ENCODE measurements around the gene LMNB1. TPM values are rescaled to one million over a fixed set of nuclear protein-coding genes. Genes with fewer than 3 reads are reported as not detected.

The LMNB1 gene
- total RNA-seq, 1 experiment from 2014 or later: 220 TPM

DNA sequence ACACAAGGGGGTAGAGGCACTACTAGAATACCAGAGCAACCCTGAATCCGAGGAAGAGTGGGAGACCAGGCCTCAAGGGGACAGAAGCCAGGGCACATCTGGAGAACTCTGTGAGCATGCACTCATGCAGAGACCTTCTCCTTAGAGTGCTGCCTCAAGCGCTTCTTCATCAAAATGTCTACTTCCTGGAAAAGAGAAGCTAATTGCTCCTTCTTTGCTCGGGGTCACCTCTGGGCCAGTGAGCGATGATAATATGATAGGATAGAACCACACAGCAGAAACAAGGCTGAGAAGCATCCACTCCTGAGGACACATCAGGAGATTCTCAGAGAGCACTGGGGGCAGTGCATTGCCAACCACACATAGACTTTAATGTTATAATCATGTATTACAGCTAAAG, 23.7 kb upstream of the LMNB1 start:
- ATAC-seq (no peak), DNase-seq (ENCODE audit: low spot score) (no peak)
- CTCF ChIA-PET: no interaction called here
- peaks cover 7% of the 10 kb centered on the region for H3K9me3 Mint-ChIP-seq
- H3K4me1 Mint-ChIP-seq: peaks cover 26% of the 10 kb centered on the region
- H3K4me3 Mint-ChIP-seq: no peak overlapping the region
- peaks cover 5% of the 10 kb centered on the region; the same call in 1 of the 2 replicates for H3K36me3 Mint-ChIP-seq
- POLR2A ChIA-PET: no interaction called here
- no peaks in the 10 kb centered on the region for H3K27me3 Mint-ChIP-seq (ENCODE audit: low read depth)
- no peak overlapping the region for H3K27ac Mint-ChIP-seq
- TF ChIP-seq NFYB (CRISPR knock-in tag; conservative IDR thresholded peaks at IDR 0.05; ENCODE audit: low read depth) (no peak), ZNF532 (CRISPR knock-in tag; IDR thresholded peaks at IDR 0.05; ENCODE audit: borderline replicate concordance) (no peak), TCF7 (CRISPR knock-in tag; IDR thresholded peaks at IDR 0.05; ENCODE audit: low read depth) (no peak), NR3C1 (CRISPR knock-in tag; conservative IDR thresholded peaks at IDR 0.05; ENCODE audit: low read depth) (no peak), CREB1 (CRISPR knock-in tag; IDR thresholded peaks at IDR 0.05) (no peak)

DNA sequence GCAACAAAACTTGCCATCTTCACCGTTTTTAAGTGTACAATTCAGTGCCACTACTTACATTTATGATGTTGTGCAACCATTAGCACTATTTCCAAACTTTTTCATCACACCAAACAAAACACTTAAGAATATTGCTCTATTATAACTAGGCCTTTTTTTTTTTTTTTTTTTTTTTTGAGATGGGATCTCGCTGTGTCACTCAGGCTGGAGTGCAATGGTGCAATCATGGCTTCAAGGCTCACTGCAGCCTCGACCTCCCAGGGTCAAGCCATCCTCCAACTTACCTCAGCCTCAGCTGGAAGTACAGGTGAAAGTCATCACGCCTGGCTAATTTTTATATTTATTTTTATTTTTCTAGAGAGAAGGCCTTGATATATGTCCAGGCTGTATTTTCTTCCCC, 22.3 kb upstream of the LMNB1 start:
- no peak overlapping the region for H3K27ac Mint-ChIP-seq
- TF ChIP-seq ELF4 (CRISPR knock-in tag; IDR thresholded peaks at IDR 0.05; ENCODE audit: low read depth): no peak
- no peak for TF ChIP-seq NR2C2 (CRISPR knock-in tag; IDR thresholded peaks at IDR 0.05)
- TF ChIP-seq MYBL2 (CRISPR knock-in tag; IDR thresholded peaks at IDR 0.05): no peak
- TF ChIP-seq, protein P1, sequence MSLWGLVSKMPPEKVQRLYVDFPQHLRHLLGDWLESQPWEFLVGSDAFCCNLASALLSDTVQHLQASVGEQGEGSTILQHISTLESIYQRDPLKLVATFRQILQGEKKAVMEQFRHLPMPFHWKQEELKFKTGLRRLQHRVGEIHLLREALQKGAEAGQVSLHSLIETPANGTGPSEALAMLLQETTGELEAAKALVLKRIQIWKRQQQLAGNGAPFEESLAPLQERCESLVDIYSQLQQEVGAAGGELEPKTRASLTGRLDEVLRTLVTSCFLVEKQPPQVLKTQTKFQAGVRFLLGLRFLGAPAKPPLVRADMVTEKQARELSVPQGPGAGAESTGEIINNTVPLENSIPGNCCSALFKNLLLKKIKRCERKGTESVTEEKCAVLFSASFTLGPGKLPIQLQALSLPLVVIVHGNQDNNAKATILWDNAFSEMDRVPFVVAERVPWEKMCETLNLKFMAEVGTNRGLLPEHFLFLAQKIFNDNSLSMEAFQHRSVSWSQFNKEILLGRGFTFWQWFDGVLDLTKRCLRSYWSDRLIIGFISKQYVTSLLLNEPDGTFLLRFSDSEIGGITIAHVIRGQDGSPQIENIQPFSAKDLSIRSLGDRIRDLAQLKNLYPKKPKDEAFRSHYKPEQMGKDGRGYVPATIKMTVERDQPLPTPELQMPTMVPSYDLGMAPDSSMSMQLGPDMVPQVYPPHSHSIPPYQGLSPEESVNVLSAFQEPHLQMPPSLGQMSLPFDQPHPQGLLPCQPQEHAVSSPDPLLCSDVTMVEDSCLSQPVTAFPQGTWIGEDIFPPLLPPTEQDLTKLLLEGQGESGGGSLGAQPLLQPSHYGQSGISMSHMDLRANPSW (CRISPR knock-in tag; conservative IDR thresholded peaks at IDR 0.05; ENCODE audit: low read depth): no peak
- TF ChIP-seq PRRX2 (CRISPR knock-in tag; IDR thresholded peaks at IDR 0.05): no peak
- no peak for TF ChIP-seq ZNF671 (CRISPR knock-in tag; IDR thresholded peaks at IDR 0.05)
- TF ChIP-seq, protein P2, sequence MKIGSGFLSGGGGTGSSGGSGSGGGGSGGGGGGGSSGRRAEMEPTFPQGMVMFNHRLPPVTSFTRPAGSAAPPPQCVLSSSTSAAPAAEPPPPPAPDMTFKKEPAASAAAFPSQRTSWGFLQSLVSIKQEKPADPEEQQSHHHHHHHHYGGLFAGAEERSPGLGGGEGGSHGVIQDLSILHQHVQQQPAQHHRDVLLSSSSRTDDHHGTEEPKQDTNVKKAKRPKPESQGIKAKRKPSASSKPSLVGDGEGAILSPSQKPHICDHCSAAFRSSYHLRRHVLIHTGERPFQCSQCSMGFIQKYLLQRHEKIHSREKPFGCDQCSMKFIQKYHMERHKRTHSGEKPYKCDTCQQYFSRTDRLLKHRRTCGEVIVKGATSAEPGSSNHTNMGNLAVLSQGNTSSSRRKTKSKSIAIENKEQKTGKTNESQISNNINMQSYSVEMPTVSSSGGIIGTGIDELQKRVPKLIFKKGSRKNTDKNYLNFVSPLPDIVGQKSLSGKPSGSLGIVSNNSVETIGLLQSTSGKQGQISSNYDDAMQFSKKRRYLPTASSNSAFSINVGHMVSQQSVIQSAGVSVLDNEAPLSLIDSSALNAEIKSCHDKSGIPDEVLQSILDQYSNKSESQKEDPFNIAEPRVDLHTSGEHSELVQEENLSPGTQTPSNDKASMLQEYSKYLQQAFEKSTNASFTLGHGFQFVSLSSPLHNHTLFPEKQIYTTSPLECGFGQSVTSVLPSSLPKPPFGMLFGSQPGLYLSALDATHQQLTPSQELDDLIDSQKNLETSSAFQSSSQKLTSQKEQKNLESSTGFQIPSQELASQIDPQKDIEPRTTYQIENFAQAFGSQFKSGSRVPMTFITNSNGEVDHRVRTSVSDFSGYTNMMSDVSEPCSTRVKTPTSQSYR (CRISPR knock-in tag; IDR thresholded peaks at IDR 0.05): no peak
- no peak for TF ChIP-seq NR3C1 (CRISPR knock-in tag; conservative IDR thresholded peaks at IDR 0.05; ENCODE audit: low read depth)
- TF ChIP-seq ESRRA (CRISPR knock-in tag; IDR thresholded peaks at IDR 0.05; ENCODE audit: borderline replicate concordance): no peak
- no peak for DNase-seq (ENCODE audit: low spot score)
- no peak for ATAC-seq
- POLR2A ChIA-PET: interaction anchor here (0.6 kb wide), 2 partner anchors 21 to 108 kb away, joined by 3 to 5 read pairs; no protein-coding TSS in a partner anchor
- CTCF ChIA-PET: interaction anchor here (2.0 kb wide), 1 partner anchor 24 kb away, joined by 10 read pairs; no protein-coding TSS in a partner anchor
- H3K4me3 Mint-ChIP-seq: no peak overlapping the region
- peaks cover 28% of the 10 kb centered on the region for H3K4me1 Mint-ChIP-seq
- no peaks in the 10 kb centered on the region for H3K27me3 Mint-ChIP-seq (ENCODE audit: low read depth)
- H3K36me3 Mint-ChIP-seq: peaks cover 5% of the 10 kb centered on the region; the same call in 1 of the 2 replicates
- peaks cover 7% of the 10 kb centered on the region for H3K9me3 Mint-ChIP-seq

All from WTC11 (cell line).